Panc1 (cell line): ENCODE results near the gene RETREG1. TPM values are rescaled to one million over a fixed set of nuclear protein-coding genes. Genes with fewer than 3 reads are reported as not detected.

Experiments used
- ATAC-seq: fragments of 200-7000 bp; cut with Tn5 transposase; 2 replicates; pipeline ENCODE4 v1.9.1; 2020; ENCODE audit warnings: mild to moderate bottlenecking, moderate library complexity
- BruUV-seq: library from RNA; stranded (reverse); fragments of 400-500 nt; replicated peaks from 2 replicates; lab custom pipeline; 2021; lab: Mats Ljungman, UMichigan
- CTCF ChIA-PET: fragments of 300-600 bp; sonication (Branson Sonifier 250); formaldehyde crosslinking; loops from one replicate; lab custom pipeline; 2022; ENCODE audit warnings: antibody characterized with exemption; lab: Charles Lee
- POLR2A ChIA-PET: fragments of 300-600 bp; sonication (Branson Sonifier 250); formaldehyde crosslinking; loops from one replicate; lab custom pipeline; 2022; ENCODE audit warnings: antibody characterized with exemption; lab: Charles Lee
- DNase-seq: peaks from one replicate; pipeline ENCODE4 v3.0.0-alpha.2; 2010; ENCODE audit warnings: low read depth, low spot score
- H3K27ac ChIP-seq: 2 replicates; pipeline ENCODE4 v1.5.1; 2011; ENCODE audit warnings: mild to moderate bottlenecking, low read length, inconsistent platforms
- H3K27me3 ChIP-seq: fragments of 200-500 bp; sonication (Bioruptor generic); 2 replicates; pipeline ENCODE4 v1.6.0; 2014; ENCODE audit warnings: low read length, inconsistent platforms; ENCODE audit not compliant: control insufficient read depth, insufficient read depth
- H3K36me3 ChIP-seq: fragments of 200-500 bp; sonication (Bioruptor generic); 2 replicates; pipeline ENCODE4 v1.5.1; 2014; ENCODE audit warnings: inconsistent platforms, mild to moderate bottlenecking, low read length, moderate library complexity; ENCODE audit not compliant: control insufficient read depth, insufficient read depth
- H3K4me1 ChIP-seq: 2 replicates; pipeline ENCODE4 v1.5.1; 2011; ENCODE audit warnings: inconsistent platforms, mild to moderate bottlenecking, low read length, moderate library complexity; ENCODE audit not compliant: control insufficient read depth, insufficient read depth
- H3K4me3 ChIP-seq, 2 experiments: 2 replicates each; pipeline ENCODE4 v1.5.1; 2011 to 2012; ENCODE audit warnings: low read depth in 2 of 2, low read length in 2 of 2, mild to moderate bottlenecking in 2 of 2, inconsistent platforms in 1 of 2, moderate library complexity in 1 of 2
- H3K9me3 ChIP-seq: fragments of 200-500 bp; sonication (Bioruptor generic); 2 replicates; pipeline ENCODE4 v1.5.1; 2014; ENCODE audit warnings: low read depth, mild to moderate bottlenecking, inconsistent platforms, low read length, moderate library complexity; ENCODE audit not compliant: control insufficient read depth, insufficient read depth
- POLR2AphosphoS5 ChIP-seq: IDR thresholded peaks from 2 replicates; pipeline ENCODE4 v1.6.1; 2012; ENCODE audit warnings: mild to moderate bottlenecking, low read depth, low read length, moderate library complexity
- SIN3A ChIP-seq: IDR thresholded peaks from 2 replicates; pipeline ENCODE4 v1.6.1; 2012; ENCODE audit warnings: low read depth, mild to moderate bottlenecking, low read length, moderate library complexity, borderline replicate concordance; ENCODE audit not compliant: insufficient read depth
- TCF7L2 ChIP-seq: IDR thresholded peaks from 2 replicates; pipeline ENCODE4 v1.6.1; 2011; ENCODE audit warnings: mild to moderate bottlenecking, low read depth, low read length, inconsistent platforms
- in situ Hi-C: cut with HindIII; loops from 2 replicates; pipeline ENCODE4 v1.10.0; 2016; ENCODE audit warnings: low sequenced_read_pairs, low pct_unique_long_range_greater_than_20kb
- intact Hi-C: fragments of 100-400 bp; cut with micrococcal nuclease; formaldehyde crosslinking; loops from one replicate; pipeline ENCODE4 v1.10.0; 2022; ENCODE audit not compliant: unreplicated experiment
- total RNA-seq: library from RNA; stranded (reverse); gene quantifications from one replicate; pipeline ENCODE4 v1.2.1, GENCODE V29; 2021; ENCODE audit not compliant: unreplicated experiment
- TF ChIP-seq, protein P1 (sequence below): fragments of 450-650 bp; IDR thresholded peaks from 2 replicates; pipeline ENCODE4 v1.5.1; 2017; ENCODE audit warnings: mild to moderate bottlenecking
- TF ChIP-seq, protein P2 (sequence below), 2 experiments: IDR thresholded peaks; 2 replicates each; pipeline ENCODE4 v1.6.1; 2011 to 2012; ENCODE audit warnings: low read depth in 2 of 2, control low read depth in 1 of 2, low read length in 1 of 2, mild to moderate bottlenecking in 1 of 2, moderate library complexity in 1 of 2; ENCODE audit not compliant: insufficient read depth in 1 of 2

The RETREG1 gene
- total RNA-seq, 1 experiment from 2014 or later = 0.74 TPM

DNA sequence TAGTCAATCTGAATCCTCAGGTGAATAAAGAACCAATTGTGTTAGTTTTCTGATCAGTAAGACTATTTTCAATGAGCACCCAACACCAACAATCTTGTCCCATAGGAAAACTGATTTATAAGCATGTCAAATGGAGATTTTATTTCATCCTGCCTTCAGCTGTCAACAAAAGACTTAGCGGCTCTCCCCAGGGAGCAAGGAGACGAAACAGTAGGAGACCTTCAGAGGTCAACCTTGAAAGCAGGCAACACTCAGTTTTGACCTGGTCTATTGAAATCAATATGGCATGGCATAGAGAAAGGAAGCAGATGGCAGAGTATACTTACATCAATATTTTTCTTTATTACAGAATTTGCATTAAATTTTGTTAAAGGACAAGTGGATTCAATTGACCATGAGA is 185.3 kb downstream of the RETREG1 start:
- ChIA-PET POLR2A (no interaction called here), CTCF (no interaction called here)
- H3K36me3 ChIP-seq = no peaks in the 10 kb centered on the region
- no TSS peak for BruUV-seq
- peaks cover 20% of the 10 kb centered on the region for H3K27me3 ChIP-seq
- TF ChIP-seq TCF7L2 (no peak), POLR2AphosphoS5 (no peak), SIN3A (no peak)
- TF ChIP-seq, protein P1, sequence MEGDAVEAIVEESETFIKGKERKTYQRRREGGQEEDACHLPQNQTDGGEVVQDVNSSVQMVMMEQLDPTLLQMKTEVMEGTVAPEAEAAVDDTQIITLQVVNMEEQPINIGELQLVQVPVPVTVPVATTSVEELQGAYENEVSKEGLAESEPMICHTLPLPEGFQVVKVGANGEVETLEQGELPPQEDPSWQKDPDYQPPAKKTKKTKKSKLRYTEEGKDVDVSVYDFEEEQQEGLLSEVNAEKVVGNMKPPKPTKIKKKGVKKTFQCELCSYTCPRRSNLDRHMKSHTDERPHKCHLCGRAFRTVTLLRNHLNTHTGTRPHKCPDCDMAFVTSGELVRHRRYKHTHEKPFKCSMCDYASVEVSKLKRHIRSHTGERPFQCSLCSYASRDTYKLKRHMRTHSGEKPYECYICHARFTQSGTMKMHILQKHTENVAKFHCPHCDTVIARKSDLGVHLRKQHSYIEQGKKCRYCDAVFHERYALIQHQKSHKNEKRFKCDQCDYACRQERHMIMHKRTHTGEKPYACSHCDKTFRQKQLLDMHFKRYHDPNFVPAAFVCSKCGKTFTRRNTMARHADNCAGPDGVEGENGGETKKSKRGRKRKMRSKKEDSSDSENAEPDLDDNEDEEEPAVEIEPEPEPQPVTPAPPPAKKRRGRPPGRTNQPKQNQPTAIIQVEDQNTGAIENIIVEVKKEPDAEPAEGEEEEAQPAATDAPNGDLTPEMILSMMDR = no peak
- TF ChIP-seq, protein P2, sequence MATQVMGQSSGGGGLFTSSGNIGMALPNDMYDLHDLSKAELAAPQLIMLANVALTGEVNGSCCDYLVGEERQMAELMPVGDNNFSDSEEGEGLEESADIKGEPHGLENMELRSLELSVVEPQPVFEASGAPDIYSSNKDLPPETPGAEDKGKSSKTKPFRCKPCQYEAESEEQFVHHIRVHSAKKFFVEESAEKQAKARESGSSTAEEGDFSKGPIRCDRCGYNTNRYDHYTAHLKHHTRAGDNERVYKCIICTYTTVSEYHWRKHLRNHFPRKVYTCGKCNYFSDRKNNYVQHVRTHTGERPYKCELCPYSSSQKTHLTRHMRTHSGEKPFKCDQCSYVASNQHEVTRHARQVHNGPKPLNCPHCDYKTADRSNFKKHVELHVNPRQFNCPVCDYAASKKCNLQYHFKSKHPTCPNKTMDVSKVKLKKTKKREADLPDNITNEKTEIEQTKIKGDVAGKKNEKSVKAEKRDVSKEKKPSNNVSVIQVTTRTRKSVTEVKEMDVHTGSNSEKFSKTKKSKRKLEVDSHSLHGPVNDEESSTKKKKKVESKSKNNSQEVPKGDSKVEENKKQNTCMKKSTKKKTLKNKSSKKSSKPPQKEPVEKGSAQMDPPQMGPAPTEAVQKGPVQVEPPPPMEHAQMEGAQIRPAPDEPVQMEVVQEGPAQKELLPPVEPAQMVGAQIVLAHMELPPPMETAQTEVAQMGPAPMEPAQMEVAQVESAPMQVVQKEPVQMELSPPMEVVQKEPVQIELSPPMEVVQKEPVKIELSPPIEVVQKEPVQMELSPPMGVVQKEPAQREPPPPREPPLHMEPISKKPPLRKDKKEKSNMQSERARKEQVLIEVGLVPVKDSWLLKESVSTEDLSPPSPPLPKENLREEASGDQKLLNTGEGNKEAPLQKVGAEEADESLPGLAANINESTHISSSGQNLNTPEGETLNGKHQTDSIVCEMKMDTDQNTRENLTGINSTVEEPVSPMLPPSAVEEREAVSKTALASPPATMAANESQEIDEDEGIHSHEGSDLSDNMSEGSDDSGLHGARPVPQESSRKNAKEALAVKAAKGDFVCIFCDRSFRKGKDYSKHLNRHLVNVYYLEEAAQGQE (IDR thresholded peaks at IDR 0.05; ENCODE audit: insufficient read depth in 1 of 2, low read depth in 2 of 2, low read length in 1 of 2) = no peak
- no peaks in the 10 kb centered on the region for H3K4me1 ChIP-seq
- no peak overlapping the region for H3K27ac ChIP-seq
- in situ Hi-C loops = no loop called here
- H3K9me3 ChIP-seq = no peaks in the 10 kb centered on the region
- H3K4me3 ChIP-seq = no peak overlapping the region
- intact Hi-C loops = no loop called here
- no peak for ATAC-seq
- DNase-seq = no peak

DNA sequence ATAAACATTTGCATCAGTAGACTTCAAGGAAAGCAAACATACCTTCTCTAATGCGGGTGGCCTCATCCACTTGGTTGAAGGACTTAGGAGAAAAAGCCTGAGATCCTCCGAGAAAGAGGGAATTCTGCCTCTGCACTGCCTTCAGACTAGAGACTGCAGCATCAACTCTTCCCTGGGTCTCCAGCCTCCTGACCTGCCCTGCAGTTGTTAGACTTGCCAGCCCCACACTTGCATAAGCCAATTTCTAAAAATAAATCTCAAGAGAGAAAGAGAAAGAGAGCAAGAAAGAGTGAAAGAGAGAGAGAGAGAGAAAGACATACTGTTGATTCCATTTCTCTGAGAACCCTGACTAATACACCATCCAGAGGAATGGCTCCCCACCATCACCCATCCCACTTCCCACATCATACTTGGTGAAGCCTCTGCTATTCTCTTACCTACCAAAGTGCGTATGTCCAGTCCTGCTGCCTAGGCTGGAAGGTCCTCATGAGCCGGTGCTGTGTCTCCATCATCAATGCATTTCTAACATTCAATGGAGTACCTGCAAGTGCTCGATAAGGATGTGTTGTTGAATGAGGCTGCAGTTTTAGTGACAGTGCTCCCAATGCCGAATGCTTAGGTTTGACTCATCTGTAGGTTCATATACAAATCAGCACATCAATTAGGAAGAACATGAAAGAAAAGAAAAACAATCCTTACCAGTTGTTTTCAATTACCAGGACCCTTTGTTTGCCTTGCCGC is 186.3 kb downstream of the RETREG1 start:
- no peak for TF ChIP-seq SIN3A
- TF ChIP-seq POLR2AphosphoS5 = no peak
- TF ChIP-seq, protein P1 = no peak
- TF ChIP-seq, protein P2 (IDR thresholded peaks at IDR 0.05; ENCODE audit: insufficient read depth in 1 of 2, low read depth in 2 of 2, low read length in 1 of 2) = no peak
- TF ChIP-seq TCF7L2 = no peak
- in situ Hi-C loops = no loop called here
- intact Hi-C loops = no loop called here
- POLR2A ChIA-PET = no interaction called here
- Histone ChIP-seq H3K4me3 (no peak overlapping the region), H3K36me3 (no peaks in the 10 kb centered on the region), H3K9me3 (no peaks in the 10 kb centered on the region), H3K27me3 (peaks cover 20% of the 10 kb centered on the region), H3K27ac (no peak overlapping the region), H3K4me1 (no peaks in the 10 kb centered on the region)
- DNase-seq (no peak), ATAC-seq (no peak)
- no TSS peak for BruUV-seq
- CTCF ChIA-PET = no interaction called here
